Hindlimb muscle (tissue), 1 donor: ENCODE data around the gene LINGO1. TPM values are rescaled to one million over a fixed set of nuclear protein-coding genes. Genes with fewer than 3 reads are reported as not detected.

Experiments used
- DNase-seq: peaks from one replicate; pipeline ENCODE4 v3.0.0-alpha.2; 2013
- polyA plus RNA-seq: library from polyadenylated mRNA; unstranded; fragments of 120-200 nt; gene quantifications from one replicate; pipeline ENCODE4 v1.2.1, GENCODE V29; 2013; ENCODE audit not compliant: insufficient read length

The LINGO1 gene
- polyA plus RNA-seq: 11.1 TPM

DNA sequence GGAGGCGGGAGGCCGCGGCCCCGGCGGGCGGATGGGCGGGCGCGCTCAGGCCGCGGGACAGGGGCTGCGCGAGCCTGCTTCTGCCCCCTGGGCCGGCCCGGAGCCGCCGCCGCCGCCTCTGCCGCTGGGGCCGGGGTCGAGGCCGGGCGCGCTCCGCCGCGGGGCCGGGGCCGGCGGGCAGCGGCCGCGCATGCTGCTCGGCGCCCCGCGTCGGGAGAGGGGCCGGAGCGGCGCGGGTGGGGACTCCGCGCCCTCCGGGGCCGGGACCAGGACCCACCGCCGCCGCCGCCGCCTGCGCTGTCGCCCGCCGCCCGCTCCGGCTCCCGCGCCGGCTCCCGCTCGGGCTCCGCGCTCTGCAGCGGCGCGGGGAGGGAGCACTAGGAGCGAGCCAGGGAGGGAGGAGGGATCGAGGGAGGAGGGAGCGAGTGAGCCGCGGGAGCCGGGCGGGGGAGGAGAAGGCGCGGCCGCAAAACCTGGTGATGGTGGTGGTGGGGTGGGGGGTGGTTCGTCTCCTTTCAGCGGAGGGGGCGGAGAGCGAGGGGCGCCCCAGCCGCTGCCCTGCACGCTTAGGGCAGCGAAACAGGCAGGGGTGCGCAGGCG lies at the start of gene LINGO1:
LINGO1 (minus strand) TSS at position 379 of the 600 bp plus-strand sequence. CDS start 597 bp downstream, outside the sequence.
- peak; percentile 66 for DNase-seq

DNA sequence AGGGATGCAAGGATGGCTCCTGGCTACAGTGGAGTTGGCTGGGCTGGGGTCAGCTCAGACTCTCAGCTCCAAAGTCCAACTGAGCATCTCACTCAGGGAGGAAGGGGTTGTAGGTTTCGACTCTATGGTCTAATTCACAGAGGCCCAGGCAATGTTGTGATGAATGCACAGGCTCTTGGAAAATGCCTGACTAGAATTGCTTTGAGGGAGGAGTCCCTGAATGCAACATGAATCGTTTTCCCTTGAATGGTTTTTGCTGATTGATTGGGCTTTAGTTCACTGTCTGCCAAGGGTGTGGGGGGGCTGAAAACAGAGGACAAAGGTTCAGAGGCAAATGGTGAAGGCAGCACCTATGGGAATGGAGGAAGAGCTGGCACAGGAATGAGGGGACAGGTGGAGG lies 48.6 kb upstream of the LINGO1 start:
- DNase-seq: no peak

GRCh38 chr15:77676569-77677375 lies 44.1 kb upstream of the LINGO1 start:
- no peak for DNase-seq

DNA sequence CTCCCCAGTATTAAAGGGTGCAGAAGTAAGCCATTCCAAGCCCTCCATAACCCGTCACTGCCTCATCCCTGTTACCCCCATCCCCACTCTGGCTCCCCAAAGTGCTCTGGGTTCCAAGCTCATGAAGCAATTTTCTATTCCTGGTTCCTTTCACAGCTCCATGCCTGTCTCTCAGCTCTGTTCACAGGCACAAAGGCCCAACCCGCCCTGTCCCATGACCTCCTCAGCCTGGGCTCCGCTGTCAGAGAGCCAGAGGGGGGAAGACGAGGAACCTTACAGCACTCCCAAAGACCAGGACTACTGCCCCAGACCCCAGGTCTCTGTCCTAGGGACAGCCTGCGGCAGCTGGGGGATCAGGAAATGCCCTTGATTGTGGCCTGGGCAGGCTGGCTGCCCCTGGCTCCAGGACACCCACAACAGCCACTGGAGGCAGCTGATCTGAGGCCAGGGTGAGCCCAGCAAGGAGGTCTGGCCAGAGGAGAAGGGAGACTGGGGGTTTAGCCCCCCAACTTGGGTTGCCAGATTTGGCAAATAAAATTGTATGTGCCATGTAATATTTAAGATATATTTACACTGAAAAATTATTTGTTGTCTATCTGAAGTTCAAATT lies 43.2 kb upstream of the LINGO1 start:
- DNase-seq: no peak

DNA sequence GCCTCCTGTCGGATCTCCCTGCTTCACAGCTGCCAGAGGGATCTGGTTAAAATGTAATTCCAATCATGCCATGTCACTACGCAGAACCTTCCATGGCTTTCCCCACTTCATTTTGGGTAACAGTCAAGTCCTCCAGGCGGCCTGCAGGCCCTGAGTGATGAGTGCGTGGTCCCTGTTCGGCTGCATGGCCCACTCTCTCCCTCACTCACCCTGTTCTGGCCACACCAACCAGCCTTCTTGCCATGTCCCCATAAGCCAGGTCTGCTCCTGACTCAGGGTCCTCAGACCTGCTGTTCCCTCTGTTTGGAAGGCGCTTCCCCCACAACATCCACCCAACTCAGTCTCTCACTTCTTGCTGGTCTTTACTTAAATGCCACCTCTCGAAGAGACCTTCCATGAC lies 41.6 kb upstream of the LINGO1 start:
- no peak for DNase-seq

GRCh38 chr15:77673866-77674265 lies 41.2 kb upstream of the LINGO1 start:
- no peak for DNase-seq

DNA sequence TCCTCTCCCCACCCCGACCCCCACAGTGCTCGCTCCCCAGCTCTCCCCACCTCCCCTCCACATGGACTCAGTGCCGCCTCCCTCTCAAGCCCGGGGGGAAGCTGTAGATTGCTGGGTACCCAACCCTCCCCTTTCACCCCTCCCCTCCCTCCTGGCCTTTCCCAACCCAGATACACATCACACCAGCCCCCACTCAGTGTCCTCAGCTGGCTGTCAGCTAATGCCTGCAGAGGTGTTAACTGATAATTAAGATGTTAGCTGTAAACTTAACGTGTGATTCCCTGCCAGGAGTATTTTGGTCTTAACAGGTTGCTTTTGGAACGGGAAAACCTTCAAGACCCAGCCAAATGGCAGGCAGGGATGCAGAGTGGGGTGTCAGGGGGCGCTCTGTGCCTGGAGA lies 39.4 kb upstream of the LINGO1 start:
- DNase-seq: no peak

DNA sequence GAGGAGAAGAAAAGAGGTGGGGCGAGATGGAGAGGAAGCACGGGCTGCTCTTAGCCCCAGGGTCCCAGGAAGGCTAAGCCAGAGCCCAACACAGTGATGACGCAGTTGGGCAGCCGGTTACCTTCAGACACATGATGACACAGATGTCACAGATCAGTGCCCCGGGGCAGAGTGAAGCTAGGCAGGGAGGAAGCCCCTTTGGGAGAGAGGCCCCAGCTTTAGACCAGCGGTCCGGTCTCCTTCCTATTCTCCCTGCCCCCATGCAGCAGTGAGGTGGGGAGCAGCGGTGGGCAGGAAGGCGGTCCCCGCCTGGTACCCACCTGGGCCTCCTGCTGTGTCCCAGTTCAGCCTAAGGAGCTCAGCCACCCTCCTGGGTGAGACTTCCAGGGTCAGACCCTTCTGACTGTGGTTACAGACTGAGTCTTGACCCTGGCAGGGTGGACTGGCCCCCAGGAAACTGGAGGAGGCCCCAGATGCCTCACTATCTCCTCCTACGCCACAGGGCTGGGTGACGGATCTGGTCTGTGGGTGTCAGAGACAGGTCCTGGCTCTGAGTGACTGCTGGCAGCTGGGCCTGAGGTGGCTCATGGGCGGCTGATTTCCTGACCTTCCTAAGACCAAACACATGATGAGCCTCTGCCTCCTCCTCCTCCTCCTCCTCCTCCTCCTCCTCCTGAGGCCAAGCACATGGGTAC lies 38.8 kb upstream of the LINGO1 start:
- no peak for DNase-seq

GRCh38 chr15:77670558-77671361 lies 38.0 kb upstream of the LINGO1 start:
- DNase-seq: no peak

DNA sequence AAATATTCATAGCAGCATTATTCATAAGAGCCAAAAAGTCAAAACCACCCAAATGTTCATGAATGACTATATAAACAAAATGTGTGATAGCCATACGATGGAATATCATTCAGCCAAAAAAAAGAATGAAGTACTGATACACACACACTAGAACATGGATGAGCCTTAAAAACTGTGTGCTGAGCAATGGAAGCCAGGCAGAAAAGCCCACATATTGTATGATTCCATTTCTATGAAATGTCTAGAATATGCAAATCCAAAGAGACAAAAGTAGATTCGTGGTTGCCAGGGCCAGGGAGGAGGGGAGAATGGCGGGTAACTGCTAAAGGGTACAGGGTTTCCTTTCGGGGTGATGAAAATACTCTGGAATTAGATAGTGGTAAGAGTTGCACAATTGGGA lies 37.2 kb upstream of the LINGO1 start:
- DNase-seq: no peak

- DNase-seq: no peak
Measured at GRCh38 chr15:77667338-77668234, 34.9 kb upstream of the LINGO1 start.

DNA sequence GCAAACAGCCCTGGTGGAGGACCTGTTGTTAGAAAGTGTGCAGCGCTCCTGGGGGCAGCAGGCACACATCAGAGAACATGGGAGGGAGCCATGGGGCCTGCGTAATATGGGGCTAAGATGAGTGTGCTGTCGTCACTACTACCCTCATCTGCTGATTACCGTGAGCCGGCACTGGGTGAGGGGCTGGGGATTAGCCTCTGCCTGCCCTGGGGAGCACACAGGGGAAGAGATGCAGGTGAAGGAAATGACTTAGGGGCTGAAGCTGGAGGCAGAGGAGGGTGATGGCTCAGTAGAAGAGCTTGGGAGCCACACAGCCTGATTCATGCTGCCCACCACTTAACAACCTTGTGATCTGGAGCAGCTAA lies 33.6 kb upstream of the LINGO1 start:
- no peak for DNase-seq

DNA sequence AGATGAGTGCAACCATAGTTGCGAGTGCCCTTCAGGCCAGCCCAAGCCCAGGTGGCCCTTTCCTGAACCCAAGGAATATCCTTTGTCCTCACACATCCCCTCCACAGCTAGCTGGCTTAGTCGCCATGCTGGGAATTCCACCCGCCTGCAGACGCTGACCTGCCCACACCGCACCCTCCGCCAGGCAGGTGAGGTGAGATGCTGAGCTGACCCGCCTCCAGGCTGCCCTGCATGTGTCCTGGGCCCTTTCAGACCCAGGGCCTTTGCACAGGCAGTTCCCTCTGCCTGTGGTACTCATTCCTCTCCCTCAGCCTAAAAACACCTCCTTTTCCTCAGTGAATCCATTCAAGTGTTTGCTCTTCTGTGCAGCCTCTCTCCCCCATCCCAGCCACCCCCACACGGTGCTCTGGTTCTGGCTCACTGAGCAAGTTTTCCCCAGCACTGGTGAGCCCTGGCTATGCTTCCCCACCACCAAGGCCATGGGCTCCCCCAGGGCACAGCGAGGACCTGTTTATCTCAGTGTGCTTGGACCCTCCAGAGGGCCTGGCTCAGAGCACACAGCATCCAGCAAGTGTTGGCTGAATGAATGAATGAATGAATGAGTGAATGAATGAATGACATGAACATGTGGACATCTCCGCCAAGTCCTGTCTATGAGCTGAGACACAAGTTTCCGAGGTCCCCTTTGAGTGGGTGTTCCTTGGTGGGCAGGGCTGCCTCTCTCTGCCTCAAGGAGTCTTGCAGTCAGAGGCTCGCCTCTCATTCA lies 33.0 kb upstream of the LINGO1 start:
- DNase-seq: no peak

- no peak for DNase-seq
Measured at GRCh38 chr15:77664428-77664827, 31.7 kb upstream of the LINGO1 start.

- DNase-seq: no peak
Measured at GRCh38 chr15:77663256-77663655, 30.5 kb upstream of the LINGO1 start.

GRCh38 chr15:77659350-77660321 lies 26.9 kb upstream of the LINGO1 start:
- peak; percentile 9 for DNase-seq

- DNase-seq: no peak
Measured at GRCh38 chr15:77658304-77658703, 25.6 kb upstream of the LINGO1 start.

GRCh38 chr15:77657634-77658238 lies 25.0 kb upstream of the LINGO1 start:
- no peak for DNase-seq

GRCh38 chr15:77656294-77656693 lies 23.6 kb upstream of the LINGO1 start:
- no peak for DNase-seq
